Measurements from ENCODE around the gene LRGUK. TPM values are rescaled to one million over a fixed set of nuclear protein-coding genes. Genes with fewer than 3 reads are reported as not detected.

Gene LRGUK
- total RNA-seq, 1 experiment from 2014 or later: 0.49 TPM

GRCh38 chr7:134182078-134182477, 54.9 kb downstream of the LRGUK start:
- ATAC-seq (no peak), DNase-seq (ENCODE audit: low read depth, low spot score) (no peak)
- Histone ChIP-seq H3K27me3 (ENCODE audit: insufficient read depth, low read length) (no peaks in the 10 kb centered on the region), H3K4me3 (replicated peaks in 1 of 2; ENCODE audit: low read depth in 1 of 2, low read length in 2 of 2) (no peak overlapping the region), H4K20me1 (ENCODE audit: insufficient read depth) (no peaks in the 10 kb centered on the region), H3K9me3 (ENCODE audit: control insufficient read depth in 1 of 2, insufficient read depth in 1 of 2, low read depth in 1 of 2, low read length in 2 of 2) (no peaks in the 10 kb centered on the region), H3K9me2 (ENCODE audit: insufficient read depth) (no peaks in the 10 kb centered on the region), H3K9ac (ENCODE audit: low read length) (no peak overlapping the region), H3K4me1 (ENCODE audit: control insufficient read depth in 1 of 2, insufficient read depth in 2 of 2, low read length in 2 of 2) (no peaks in the 10 kb centered on the region), H3K36me3 (ENCODE audit: control insufficient read depth in 1 of 2, insufficient read depth in 2 of 2, low read length in 2 of 2) (no peaks in the 10 kb centered on the region), H3K27ac (ENCODE audit: low read depth, low read length) (no peak overlapping the region), H3K4me2 (ENCODE audit: low read length) (no peak overlapping the region), H3K79me2 (ENCODE audit: insufficient read depth, low read length) (no peaks in the 10 kb centered on the region), H2AFZ (ENCODE audit: low read depth, low read length, poor library complexity, severe bottlenecking) (no peak overlapping the region)
- BruUV-seq (replicated peaks): no TSS peak
- TF ChIP-seq POLR2AphosphoS5 (IDR thresholded peaks at IDR 0.05; ENCODE audit: low read depth, low read length) (no peak), FOSL1 (IDR thresholded peaks at IDR 0.05; ENCODE audit: low read depth) (no peak), SP1 (IDR thresholded peaks at IDR 0.05; ENCODE audit: low read depth) (no peak), TCF7L2 (IDR thresholded peaks at IDR 0.05; ENCODE audit: borderline replicate concordance, extremely low read depth, insufficient read depth, insufficient read length) (no peak), ATF3 (IDR thresholded peaks at IDR 0.05) (no peak), ZNF274 (IDR thresholded peaks at IDR 0.05; ENCODE audit: low read depth, low read length) (no peak), CBX3 (IDR thresholded peaks at IDR 0.05; ENCODE audit: low read depth) (no peak), SRF (IDR thresholded peaks at IDR 0.05; ENCODE audit: low read depth) (no peak), EGR1 (IDR thresholded peaks at IDR 0.05; ENCODE audit: low read depth) (no peak), SIN3A (IDR thresholded peaks at IDR 0.05; ENCODE audit: low read depth) (no peak), EZH2phosphoT487 (IDR thresholded peaks at IDR 0.05; ENCODE audit: borderline replicate concordance) (no peak), POLR2A (IDR thresholded peaks at IDR 0.05; ENCODE audit: borderline replicate concordance, extremely low read depth, insufficient read depth, insufficient read length) (no peak), ZFX (IDR thresholded peaks at IDR 0.05) (no peak), RAD21 (IDR thresholded peaks at IDR 0.05; ENCODE audit: low read depth) (no peak), EZH2 (IDR thresholded peaks at IDR 0.05) (no peak)
- TF ChIP-seq, protein P1, sequence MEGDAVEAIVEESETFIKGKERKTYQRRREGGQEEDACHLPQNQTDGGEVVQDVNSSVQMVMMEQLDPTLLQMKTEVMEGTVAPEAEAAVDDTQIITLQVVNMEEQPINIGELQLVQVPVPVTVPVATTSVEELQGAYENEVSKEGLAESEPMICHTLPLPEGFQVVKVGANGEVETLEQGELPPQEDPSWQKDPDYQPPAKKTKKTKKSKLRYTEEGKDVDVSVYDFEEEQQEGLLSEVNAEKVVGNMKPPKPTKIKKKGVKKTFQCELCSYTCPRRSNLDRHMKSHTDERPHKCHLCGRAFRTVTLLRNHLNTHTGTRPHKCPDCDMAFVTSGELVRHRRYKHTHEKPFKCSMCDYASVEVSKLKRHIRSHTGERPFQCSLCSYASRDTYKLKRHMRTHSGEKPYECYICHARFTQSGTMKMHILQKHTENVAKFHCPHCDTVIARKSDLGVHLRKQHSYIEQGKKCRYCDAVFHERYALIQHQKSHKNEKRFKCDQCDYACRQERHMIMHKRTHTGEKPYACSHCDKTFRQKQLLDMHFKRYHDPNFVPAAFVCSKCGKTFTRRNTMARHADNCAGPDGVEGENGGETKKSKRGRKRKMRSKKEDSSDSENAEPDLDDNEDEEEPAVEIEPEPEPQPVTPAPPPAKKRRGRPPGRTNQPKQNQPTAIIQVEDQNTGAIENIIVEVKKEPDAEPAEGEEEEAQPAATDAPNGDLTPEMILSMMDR (IDR thresholded peaks at IDR 0.05 in 2 of 3, conservative IDR thresholded peaks at IDR 0.05 in 1 of 3; ENCODE audit: borderline replicate concordance in 1 of 3, insufficient read depth in 1 of 3, low read depth in 2 of 3, low read length in 2 of 3): no peak
- TF ChIP-seq, protein P2, sequence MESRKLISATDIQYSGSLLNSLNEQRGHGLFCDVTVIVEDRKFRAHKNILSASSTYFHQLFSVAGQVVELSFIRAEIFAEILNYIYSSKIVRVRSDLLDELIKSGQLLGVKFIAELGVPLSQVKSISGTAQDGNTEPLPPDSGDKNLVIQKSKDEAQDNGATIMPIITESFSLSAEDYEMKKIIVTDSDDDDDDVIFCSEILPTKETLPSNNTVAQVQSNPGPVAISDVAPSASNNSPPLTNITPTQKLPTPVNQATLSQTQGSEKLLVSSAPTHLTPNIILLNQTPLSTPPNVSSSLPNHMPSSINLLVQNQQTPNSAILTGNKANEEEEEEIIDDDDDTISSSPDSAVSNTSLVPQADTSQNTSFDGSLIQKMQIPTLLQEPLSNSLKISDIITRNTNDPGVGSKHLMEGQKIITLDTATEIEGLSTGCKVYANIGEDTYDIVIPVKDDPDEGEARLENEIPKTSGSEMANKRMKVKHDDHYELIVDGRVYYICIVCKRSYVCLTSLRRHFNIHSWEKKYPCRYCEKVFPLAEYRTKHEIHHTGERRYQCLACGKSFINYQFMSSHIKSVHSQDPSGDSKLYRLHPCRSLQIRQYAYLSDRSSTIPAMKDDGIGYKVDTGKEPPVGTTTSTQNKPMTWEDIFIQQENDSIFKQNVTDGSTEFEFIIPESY (IDR thresholded peaks at IDR 0.05; ENCODE audit: extremely low read depth, insufficient replicate concordance, low read length): no peak
- RAD21 ChIA-PET (ENCODE audit: low non-redundant PET in 1 of 2, low total read pairs in 2 of 2, uncharacterized antibody in 2 of 2, unreplicated experiment in 2 of 2): no interaction called here
- intact Hi-C loops (cut with micrococcal nuclease): no loop called here
- CTCF ChIA-PET: no interaction called here
- POLR2A ChIA-PET: no interaction called here

Measured in HCT116 (cell line).